Activated naive CD4-positive, alpha-beta T cell (primary cell): ENCODE results near the gene FKRP.

Experiments used
- DNase-seq, 4 experiments: peaks; one replicate each; lab custom pipeline; 2025; lab: John Stamatoyannopoulos, UW

The FKRP gene

DNA sequence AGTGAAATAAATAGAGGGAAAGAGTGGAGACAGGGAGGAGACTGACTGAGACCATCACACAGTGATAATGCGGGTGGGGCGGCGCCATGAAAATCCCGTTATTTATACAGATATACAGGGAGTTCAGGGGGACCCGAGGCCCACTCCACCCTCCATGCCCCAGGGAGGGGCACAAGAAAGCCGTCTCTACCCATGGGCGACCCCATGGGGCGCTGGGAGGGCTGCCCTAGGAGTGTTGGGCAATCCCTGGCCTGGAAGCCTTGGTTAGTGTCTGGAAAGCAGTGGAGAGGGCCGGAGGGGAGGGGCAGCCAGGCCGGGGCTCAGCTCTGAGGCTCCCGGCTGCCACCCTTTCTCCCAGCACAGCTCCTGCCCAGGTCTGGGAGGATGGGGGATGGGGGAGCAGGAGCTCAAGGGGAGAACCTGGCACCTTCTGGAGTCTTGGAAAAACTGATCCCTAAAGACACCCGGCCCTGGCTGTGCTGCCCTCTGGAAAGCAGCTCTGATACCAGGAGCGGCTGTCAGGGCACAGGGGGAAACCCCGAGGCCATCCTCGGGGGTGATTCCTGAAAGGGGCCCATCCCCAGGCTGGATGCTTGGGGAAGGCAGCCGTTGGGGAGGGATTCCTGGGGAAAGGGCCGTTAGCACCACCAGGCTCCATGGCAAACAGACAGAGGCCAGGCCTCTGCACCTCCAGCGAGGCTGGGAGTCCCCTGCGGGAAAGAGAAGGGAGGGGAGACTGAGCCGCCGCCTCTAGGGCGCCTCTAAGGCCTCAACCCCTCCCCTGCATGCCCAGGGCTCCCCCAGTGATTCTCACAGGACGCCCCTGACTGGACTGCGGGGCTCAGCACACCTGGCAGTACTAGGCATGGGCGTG, 26.0 kb upstream of the FKRP start:
- no peak for DNase-seq

DNA sequence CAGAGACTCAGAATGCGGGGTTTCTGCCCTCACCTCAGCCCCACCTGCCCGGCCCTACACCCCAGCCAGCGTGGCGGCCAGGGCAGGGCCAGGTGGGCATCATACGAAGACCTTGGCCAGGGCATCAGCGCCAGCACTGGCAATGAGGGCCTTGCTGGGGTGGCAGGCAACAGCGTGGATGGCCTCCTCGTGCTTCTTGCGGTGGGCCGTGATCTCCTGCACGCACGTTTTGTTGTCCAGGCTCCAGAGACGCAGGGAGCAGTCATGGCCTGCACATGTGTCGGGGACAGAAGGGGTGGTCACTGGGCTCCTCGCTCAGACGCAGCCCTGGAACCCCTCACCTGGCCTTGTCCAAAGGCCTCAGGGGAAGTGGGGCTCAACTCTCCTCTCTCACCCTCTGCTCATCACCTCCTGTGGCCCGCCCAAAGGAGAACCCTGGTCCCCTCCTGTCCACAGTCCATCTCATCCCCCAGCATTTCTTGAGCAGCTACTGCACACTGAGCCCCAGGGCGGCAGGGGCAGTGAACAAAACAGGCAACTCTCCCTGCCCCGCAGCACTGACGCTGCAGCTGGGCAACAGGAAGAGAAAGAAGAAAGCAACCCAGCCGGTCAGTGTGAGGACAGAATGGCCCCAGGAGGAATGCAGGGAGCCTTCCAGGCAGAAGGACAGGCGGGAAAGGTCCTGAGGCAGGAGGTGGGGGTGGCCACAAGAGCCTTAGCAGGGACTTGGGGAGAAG, 25.2 kb upstream of the FKRP start:
- DNase-seq = no peak

DNA sequence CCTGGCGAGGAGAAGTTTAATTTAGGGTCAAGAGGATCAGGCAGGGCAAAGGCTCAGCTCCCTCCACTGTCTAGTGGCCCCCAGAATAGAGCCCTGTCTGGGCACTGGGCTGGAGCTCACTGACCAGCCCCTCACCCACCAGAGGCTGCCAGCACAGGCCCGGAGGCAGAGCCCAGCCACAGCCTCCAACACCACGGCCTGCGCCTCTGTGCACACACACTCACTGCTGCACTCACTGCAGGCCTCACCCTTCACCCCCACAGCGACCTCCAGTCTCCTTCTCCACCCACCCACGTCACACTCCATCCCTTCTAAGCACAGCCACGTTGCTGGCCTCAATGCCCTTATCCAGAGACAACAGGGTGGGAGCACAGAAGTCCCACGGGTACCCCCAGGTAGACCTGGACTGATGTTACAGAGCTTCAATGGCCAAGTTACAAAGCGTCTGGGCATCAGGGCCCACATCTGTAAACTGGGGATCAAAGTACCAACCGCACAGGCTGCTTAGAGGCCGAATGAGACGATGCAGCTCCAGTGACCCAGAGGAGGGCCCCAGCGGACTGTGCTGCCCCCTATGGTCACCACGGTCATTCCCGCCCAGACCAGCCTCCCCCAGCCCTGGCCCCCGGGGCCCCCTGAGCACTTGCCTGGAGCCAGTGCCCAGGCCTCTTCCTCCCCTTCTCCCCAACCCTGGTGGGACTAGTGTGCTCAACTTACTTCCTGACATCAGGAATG, 24.4 kb upstream of the FKRP start:
- no peak for DNase-seq

DNA sequence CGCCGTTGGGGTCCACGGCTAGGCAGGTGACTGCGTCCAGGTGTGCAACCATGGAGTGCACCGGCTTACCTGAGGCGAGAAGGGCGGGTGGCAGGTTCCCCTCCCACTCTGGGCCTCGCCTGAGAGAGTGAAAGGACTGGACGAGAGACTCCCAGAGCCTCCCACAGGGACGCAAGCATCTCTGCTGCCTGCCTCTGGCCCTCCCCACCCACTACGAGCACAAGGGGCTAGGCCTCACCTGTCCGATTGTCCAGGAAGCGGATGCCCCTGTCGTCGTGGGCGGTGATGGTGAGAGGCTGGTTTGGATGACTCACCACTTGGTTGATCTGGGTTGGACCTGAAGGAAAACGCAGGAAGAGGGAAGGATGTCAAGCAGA, 23.9 kb upstream of the FKRP start:
- DNase-seq = no peak

DNA sequence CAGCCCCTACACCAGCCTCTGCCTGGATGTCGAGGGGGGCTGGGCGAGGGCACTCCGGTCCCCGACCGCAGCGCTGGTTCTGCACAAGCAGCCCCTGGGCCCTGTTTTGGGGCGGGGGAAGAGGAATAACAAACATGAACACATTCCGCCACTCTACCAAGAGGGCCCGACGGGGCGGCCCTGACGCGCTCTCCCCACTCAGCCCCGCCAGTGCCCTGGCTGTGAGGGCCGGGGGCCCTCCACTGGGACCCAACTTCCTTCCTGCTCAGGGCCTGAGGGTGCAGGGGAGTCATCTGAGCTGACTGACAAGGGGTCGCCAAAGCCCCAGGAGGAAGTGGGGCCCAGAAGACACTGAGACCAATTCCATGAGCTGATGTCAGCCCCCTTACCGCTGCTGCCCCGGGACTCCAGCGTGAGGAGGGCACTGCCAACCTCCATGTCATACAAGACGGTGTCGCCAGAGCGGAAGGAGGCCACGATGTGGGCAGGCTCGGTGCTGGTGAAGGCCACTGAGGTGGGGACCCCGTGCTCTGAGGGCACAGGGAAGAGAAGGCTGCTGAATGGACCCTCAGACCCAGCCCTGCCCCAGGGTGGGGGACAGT, 23.3 kb upstream of the FKRP start:
- no peak for DNase-seq

DNA sequence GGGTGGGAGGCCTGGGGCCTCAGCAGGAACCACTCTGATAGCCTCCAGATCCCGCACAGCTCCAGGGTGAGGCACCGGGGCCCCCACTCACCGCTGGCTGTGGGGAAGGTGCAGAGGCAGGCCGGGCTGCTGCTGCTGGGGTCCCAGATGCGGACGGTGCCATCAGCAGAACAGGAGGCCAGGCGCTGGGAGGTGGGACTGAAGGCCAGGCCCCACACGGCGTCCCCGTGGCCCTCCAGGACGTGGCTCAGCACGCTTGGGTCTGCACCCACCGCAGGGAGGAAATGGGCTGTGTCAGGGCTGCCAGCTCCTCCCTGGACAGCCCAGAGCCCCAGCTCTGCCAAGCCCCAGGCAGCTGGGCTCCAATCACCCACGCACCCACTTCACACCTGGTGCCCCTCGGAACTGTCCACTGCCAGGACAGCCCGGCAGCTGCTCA, 22.8 kb upstream of the FKRP start:
- DNase-seq = no peak

DNA sequence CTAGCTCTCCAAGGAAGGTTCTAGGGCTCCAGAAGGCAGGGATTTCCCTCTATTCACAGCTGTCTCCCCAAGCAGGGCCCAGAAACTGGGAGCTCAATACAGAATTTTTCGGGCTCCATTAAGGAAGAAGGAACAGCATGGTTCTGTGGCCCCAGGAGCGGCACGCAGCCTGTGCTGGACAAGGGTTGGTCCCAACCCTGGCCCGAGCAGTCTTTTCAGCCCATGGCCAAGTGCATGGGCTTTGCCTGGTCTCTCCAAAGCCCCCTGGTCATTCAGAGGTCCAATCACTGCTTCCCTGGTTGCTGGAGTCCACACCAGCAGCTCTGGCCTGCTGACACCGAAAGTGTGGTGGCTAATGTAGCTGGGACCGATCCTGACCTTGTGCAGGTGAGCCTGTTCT, 22.4 kb upstream of the FKRP start:
- DNase-seq = no peak

DNA sequence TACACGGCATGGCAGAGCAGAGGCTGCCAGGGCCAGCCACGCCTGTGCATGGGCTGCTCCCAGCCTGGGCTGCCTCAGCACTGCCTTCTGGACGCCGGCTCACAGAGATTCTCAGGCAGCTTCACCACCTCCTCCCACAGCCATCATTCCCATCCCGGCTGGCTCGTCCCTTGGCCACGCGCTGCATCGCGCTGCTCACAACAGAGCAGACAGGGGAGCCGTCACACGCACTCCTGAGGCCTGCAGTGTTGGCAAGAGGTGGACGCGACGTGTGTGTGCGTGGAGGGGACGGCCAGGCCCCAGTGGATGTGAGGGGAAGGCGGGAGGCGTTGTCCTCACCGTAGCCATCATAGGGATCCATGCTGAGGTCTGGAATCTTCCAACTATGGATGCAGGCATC, 21.4 kb upstream of the FKRP start:
- DNase-seq = no peak

DNA sequence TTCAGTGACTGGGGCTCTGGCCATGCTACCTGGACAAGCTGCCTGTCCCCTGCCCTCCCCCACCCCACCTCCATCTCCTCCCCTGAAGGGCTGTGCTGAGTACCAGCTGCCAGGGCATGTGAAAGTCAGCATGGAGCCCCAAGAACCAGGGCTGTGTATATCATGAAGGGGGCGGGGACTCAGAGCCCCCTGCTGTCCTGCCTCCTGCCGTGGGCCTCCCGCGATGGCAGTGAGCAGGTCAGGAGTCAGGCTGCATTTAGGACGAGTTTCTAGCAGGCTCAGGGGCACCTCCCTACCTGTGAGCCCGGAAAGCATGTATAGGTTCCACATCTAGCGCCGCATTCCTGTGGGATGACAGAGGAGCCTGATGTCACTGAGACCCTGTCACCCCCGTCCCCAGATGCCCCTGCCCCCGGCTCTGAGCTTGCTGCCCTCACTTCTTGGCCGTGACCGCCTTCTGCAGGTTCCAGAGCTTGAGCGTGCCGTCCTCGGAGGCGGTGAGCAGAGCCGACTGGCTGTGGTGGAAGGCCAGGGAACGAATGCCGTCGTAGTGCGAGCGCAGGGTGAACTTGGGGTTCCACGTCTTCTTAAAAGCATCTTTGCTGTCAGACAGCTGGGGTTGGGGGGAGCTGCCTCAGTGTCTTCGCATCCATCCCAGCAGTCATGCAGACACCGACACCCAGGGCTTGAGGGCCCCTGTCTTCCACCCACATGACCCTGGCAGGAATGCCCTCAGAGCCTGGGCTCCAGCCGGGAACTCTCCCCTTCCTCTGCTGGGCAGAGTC, 20.6 kb upstream of the FKRP start:
- no peak for DNase-seq

DNA sequence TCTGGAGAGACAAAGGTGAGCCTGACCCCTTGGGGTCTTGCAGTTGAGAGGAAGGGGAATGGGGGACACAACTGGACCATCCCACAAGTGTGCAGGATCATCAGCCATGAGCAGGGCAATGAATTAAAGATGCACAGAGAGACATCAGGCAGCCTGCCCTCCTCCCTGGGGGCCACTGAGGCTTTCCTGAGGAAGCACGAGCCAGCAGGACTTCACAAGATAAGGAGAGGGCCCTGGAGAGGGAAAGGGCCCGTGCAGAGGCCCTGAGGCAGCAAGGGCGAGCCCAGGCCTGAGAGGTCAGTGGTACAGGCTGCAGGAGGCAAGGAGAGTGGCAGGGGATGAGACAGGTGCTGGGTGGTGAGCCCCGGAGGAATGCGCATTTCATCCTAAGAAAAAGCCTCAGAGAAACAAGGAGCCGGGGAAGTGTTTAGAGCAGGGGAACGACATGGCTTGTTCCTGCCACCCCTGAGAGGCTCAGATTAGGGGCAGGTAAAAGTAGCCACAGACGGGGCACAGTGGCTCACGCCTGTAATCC, 19.9 kb upstream of the FKRP start:
- DNase-seq = no peak

DNA sequence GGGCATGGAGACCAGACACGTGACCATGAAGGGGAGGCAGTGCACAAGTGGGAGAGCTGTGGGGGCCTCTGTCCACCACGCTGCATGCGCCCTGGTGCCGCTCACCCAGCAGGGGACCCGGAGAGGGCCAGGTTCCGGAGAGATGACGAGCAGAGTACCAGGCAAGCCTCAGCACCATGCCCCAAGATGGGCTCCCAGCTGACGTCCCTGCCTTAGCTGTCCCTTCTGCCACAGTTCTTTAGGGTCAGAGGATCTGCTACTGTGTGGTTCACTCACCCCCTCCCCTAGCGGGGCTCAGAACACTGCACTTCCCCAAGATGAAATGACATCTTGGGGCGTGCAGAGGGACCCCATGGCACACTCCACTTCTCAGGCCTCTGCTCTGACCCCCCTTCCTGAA, 19.3 kb upstream of the FKRP start:
- no peak for DNase-seq

DNA sequence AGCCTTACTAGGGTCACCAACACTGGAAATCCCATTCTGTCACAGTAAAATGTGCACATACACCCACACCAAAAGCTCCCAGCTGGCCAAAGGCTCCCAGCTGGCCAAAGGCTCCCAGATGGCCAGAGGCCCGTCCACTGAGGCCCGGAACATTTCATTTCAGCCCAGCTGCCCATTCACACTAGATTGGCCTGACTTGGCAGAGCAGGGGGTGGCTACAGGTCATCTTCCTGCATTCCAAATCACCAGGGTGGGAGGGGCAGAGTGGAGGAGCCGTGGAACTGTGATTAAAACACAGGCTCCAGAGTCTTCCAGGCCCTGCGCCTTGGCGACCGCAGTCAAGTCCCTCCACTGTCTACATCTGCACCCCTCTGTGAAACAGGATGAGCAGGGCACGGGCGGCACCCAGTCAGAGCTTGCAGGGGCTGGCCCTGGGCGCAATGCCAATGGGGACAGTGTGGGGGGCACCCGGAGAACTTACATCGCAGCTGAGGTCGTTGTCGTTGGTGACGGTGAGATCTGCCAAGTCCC, 18.8 kb upstream of the FKRP start:
- no peak for DNase-seq

DNA sequence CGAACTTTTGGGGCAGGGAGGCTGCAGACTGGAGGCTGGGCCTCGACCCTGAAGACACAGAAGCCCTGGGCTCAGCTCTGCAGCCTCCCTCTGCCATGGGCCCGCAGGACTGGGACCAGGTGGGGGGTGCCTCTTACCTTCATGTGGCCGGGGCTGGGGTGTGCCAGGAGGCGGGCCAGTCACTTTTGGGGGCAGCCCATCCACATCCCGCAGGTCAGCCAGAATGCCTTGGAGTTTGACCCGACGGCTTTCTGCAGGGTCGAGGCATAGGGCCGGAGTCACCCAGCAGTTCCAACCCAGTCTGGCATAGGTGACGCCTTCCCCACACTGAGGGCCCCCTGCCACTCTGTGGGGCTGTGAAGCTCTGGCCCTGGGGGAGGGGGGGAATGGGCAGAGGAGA, 18.1 kb upstream of the FKRP start:
- DNase-seq = no peak

DNA sequence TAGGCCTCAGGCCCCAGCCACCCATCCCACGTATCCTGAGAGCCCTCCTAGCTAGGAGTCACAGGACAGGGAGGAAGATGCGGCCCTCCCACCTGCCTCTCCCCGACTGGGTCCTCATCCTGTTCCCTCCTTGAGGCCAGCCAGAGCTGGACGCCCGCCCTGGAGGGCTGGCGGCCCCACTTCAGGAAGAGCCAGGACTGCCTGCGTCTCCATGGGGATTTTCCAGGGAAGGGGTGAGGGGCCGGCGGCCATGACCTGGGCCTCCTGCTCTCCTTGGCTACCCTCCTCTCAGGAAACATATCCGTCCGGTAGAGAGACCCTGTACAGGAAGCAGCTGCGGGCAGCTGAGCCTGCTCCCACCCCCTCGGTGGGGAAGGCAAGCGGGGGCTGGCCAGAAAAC, 17.6 kb upstream of the FKRP start:
- DNase-seq = no peak

DNA sequence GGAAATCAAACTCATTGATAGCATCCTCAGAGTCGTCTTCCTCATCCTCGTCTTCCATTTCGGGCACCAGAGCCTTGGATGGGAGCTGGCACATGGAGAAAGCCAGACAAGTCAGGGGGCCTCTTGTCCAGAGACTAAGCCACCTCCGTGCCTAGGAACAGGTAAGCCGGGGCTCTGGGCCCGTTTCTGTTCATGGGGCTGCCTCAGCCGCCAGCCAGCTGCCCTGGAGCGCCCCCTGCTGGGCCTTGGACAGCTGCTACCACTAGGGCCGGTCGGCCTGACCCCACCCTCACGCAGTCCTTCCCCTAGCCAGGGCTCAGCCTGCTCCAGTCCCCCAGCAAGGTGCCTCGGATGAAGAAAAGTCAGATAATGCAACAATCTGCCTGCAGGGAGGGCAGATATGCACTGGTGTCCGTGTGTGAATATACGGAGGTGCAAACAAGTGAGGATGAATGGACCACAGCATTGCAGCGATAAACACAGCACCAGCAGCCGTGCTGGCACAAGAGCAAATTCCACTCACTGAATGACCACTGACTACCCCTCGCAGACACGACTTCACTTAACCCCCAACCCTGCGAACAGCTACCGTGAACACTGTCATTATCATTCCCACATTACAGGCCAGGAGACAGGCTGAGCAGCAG, 17.0 kb upstream of the FKRP start:
- peak; percentile 42 to 86 (median 76) for DNase-seq

DNA sequence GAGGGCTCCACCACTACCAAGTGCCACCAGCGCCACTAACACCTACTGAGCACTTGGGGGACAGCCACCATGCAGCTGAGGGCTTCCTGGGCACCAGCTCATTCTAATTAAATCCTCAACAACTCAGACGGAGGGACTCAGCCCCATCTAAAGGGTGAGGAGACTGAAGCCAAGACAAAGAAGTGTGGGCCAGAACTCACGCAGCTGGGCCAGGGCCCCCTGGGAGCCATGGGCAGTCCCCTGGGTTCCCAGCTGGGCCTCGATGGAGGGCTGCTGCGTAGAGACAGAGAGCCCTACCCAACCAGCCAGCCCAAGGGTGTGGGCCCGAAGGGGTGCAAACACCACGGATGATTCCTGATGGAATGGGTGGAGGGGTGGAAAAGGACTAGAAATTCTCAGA, 16.2 kb upstream of the FKRP start:
- DNase-seq = no peak

DNA sequence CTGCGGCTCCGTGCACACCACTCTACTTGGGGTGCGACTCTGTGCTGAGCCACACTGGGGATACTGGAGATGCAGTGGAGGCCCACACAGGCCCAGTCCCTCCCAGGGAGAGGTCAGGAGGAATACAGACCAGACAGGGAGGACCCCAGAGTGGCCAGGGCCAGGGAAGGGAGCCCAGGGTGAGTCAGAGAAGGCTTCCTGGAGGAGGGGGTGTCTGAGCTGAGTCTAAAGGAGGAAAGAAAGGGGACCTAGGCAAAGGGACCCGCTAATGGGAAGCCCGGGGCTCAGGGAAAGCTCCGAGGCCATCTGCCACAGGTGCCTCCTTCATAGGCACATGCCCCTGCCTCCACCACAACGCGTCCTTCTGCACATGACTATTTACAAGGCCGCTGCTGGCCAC, 15.7 kb upstream of the FKRP start:
- DNase-seq = no peak

DNA sequence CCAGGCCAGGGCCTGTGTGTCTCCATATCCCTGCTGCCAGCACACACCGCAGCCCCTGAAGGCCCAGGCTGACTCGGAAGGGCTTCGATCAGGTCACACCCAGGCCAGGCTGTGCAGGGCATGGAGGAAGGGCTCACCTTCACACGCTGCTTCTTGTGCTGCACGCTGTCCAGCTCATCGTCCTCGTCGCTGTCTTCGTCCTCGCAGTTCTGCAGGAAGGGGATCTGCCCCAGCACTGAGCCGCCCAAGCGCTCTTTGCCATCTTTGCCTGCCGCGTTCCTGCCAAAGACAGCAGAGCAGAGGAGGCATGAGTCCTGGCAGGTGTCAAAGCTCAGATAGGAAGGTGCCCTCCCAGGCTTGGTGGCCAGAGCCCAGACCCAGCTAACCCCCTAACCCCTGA, 15.3 kb upstream of the FKRP start:
- no peak for DNase-seq

DNA sequence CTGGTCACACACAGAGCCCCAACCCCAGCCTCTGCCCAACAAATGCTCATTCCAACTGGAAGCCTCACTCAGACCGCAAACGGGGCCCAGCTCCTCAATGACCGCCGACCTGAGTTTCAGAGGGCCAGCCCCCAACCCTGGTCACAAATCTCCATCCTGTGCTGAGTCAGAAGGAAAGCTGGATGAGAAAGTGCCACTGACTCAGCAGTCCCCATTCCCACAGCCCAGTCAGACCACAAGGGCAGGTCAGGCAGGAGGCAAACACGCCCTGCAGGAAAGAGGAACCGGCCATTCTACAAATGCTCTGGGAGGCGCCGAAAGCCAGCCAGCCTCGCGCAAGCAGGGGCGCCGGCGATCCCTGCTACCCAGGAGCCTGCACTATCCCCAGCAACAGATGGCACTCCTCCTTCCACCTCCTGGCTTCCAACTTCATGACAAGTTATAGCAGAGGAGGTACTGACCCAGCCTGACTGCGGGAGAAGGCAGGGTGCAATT, 14.8 kb upstream of the FKRP start:
- DNase-seq = no peak

DNA sequence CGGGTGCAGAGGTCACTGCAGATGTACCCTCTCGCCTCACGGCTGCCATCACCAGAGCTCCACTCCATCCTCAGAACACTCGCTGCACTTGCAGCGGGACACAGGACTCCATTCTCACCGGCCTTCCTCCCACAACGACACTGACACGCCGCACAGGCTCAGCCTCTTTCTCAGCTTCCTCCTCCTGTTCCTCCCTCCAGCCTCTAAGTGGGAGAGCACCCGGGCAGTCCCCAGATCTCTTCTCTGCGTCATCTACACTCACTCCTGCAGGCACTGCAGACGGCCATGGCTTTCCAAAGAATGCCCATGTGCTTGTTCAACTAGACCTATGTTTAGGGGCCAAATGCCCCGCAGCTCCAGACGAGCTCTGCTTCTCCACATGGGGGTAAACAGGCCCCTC, 14.3 kb upstream of the FKRP start:
- no peak for DNase-seq
